ENCODE measurements around the gene INTS11. TPM values are rescaled to one million over a fixed set of nuclear protein-coding genes. Genes with fewer than 3 reads are reported as not detected.

The INTS11 gene
- total RNA-seq, 6 experiments from 2014 or later = 35.1 to 52.4 (median 43.5) TPM

GRCh38 chr1:1358433-1359271 is 34.2 kb upstream of the INTS11 start, which contains the start of gene MXRA8:
Gene MXRA8, minus strand, starts transcription at chr1:1358555. Its CDS starts 51 bp downstream, at chr1:1358504.
- Histone ChIP-seq H3K9me3 (no peaks in the 10 kb centered on the region), H3K4me1 (no peaks in the 10 kb centered on the region), H3K27ac (peak within 1 kb of the TSS; percentile 33 to 47 (median 43)), H3K27me3 (peaks cover 0 to 5% of the 10 kb centered on the region in 2 donors), H3K36me3 (no peaks in the 10 kb centered on the region), H3K4me3 (peak within 1 kb of the TSS; percentile 11 to 27 (median 14))
- intact Hi-C loops (cut with DNase I) = no loop called here
- ATAC-seq = peak in 2 of 4 donors; percentile 15 to 19
- TF ChIP-seq POLR2A (IDR thresholded peaks at IDR 0.05) = no peak
- TF ChIP-seq CTCF (IDR thresholded peaks at IDR 0.05) = no peak
- WGBS (ENCODE audit: insufficient coverage, low coverage, low lambda C conversion rate, missing lambda C conversion rate) = 31% methylated on average over 6 of the region's 29 CpGs
- peak in 1 of 3 donors; percentile 26 for DNase-seq

GRCh38 chr1:1357871-1358432 is 33.5 kb upstream of the INTS11 start:
- 57% methylated on average over 1 of the region's 18 CpGs for WGBS (ENCODE audit: insufficient coverage, low coverage, low lambda C conversion rate, missing lambda C conversion rate)
- no peaks in the 10 kb centered on the region for H3K36me3 ChIP-seq
- peaks cover 0 to 5% of the 10 kb centered on the region in 2 donors for H3K27me3 ChIP-seq
- TF ChIP-seq CTCF (IDR thresholded peaks at IDR 0.05) (no peak), POLR2A (IDR thresholded peaks at IDR 0.05) (no peak)
- H3K9me3 ChIP-seq = no peaks in the 10 kb centered on the region
- peak overlapping the region; percentile 11 to 27 (median 14) for H3K4me3 ChIP-seq
- ATAC-seq (no peak), DNase-seq (peak in 1 of 3 donors; percentile 17)
- peak overlapping the region; percentile 33 to 47 (median 43) for H3K27ac ChIP-seq
- no peaks in the 10 kb centered on the region for H3K4me1 ChIP-seq
- intact Hi-C loops (cut with DNase I) = no loop called here

- WGBS (ENCODE audit: insufficient coverage, low coverage, low lambda C conversion rate, missing lambda C conversion rate) = no CpG with 5 or more reads among the region's 26 CpGs
- ATAC-seq (no peak), DNase-seq (peak in 1 of 3 donors; percentile 21)
- intact Hi-C loops (cut with DNase I) = no loop called here
- H3K9me3 ChIP-seq = no peaks in the 10 kb centered on the region
- no peak overlapping the region for H3K27ac ChIP-seq
- H3K4me3 ChIP-seq = no peak overlapping the region
- H3K4me1 ChIP-seq = no peaks in the 10 kb centered on the region
- TF ChIP-seq CTCF (IDR thresholded peaks at IDR 0.05) (no peak), POLR2A (IDR thresholded peaks at IDR 0.05) (no peak)
- H3K27me3 ChIP-seq = peaks cover 0 to 5% of the 10 kb centered on the region in 2 donors
- no peaks in the 10 kb centered on the region for H3K36me3 ChIP-seq
These were observed 32.4 kb upstream of the INTS11 start for GRCh38 chr1:1356796-1357401.

- WGBS (ENCODE audit: insufficient coverage, low coverage, low lambda C conversion rate, missing lambda C conversion rate) = 47% methylated on average over 8 of the region's 8 CpGs
- ATAC-seq (no peak), DNase-seq (no peak)
- Histone ChIP-seq H3K27ac (no peak overlapping the region), H3K4me1 (no peaks in the 10 kb centered on the region), H3K9me3 (no peaks in the 10 kb centered on the region), H3K27me3 (peaks cover 0 to 5% of the 10 kb centered on the region in 2 donors), H3K36me3 (no peaks in the 10 kb centered on the region), H3K4me3 (no peak overlapping the region)
- intact Hi-C loops (cut with DNase I) = no loop called here
- TF ChIP-seq CTCF (IDR thresholded peaks at IDR 0.05) (no peak), POLR2A (IDR thresholded peaks at IDR 0.05) (no peak)
These were observed 31.8 kb upstream of the INTS11 start for GRCh38 chr1:1356166-1356795.

Measured in right lobe of liver (tissue), 6 donors.